22Rv1 (cell line): Measurements from ENCODE around the gene ZNF43.
"Not testable (repeated sequence)": the region's sequence is repeated elsewhere in the genome, so short reads cannot be mapped to it uniquely, and the experiment has no call there.

ENCODE experiments used
- CTCF ChIP-seq: fragments of 450-650 bp; IDR thresholded peaks from 2 replicates; pipeline ENCODE4 v1.5.1; 2017; ENCODE audit warnings: mild to moderate bottlenecking
- ZFX ChIP-seq: fragments of 450-650 bp; IDR thresholded peaks from 2 replicates; pipeline ENCODE4 v1.6.1; 2017; ENCODE audit warnings: antibody characterized with exemption, borderline replicate concordance

DNA sequence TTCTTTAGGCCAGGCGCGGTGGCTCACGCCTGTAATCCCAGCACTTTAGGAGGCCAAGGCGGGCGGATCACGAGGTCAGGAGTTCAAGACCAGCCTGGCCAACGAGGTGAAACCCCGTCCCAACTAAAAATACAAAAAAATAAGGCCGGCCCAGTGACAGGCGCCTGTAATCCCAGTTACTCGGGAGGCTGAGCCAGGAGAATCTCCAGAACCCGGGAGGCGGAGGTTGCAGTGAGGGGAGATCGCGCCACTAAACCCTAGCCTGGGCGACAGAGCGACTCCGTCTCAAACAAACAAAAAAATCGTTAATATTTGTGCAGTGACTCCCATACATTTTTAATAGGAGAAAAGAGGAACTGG lies 69.3 kb downstream of the ZNF43 start:
- not testable (repeated sequence) for TF ChIP-seq CTCF, ZFX
